GM23338 (cell line): ENCODE results near the gene UBE2K.
"Not testable (repeated sequence)": the region's sequence is repeated elsewhere in the genome, so short reads cannot be mapped to it uniquely, and the experiment has no call there.

Source experiments
- CREB1 ChIP-seq: fragments of 250-450 bp; sonication (Bioruptor Pico); IDR thresholded peaks from 2 replicates; pipeline ENCODE4 v1.5.0; 2020; ENCODE audit warnings: low read depth, mild to moderate bottlenecking, moderate library complexity
- EZH2 ChIP-seq: fragments of 200-600 bp; sonication (generic); IDR thresholded peaks from one replicate; pipeline ENCODE4 v1.8.0; 2017; ENCODE audit warnings: antibody characterized with exemption, mild to moderate bottlenecking, low read depth; ENCODE audit not compliant: unreplicated experiment
- EZH2phosphoT487 ChIP-seq: fragments of 200-600 bp; sonication (generic); IDR thresholded peaks from one replicate; pipeline ENCODE4 v1.8.1; 2018; ENCODE audit warnings: antibody characterized with exemption; ENCODE audit not compliant: unreplicated experiment
- JUNB ChIP-seq: IDR thresholded peaks from one replicate; pipeline ENCODE4 v1.6.1; 2016; ENCODE audit warnings: antibody characterized with exemption; ENCODE audit not compliant: unreplicated experiment
- NANOG ChIP-seq: IDR thresholded peaks from 2 replicates; pipeline ENCODE4 v1.6.1; 2016; ENCODE audit warnings: antibody characterized with exemption, borderline replicate concordance
- POLR2AphosphoS5 ChIP-seq: IDR thresholded peaks from 2 replicates; pipeline ENCODE4 v1.6.1; 2016; ENCODE audit warnings: antibody characterized with exemption, low read depth
- STAT1 ChIP-seq: IDR thresholded peaks from one replicate; pipeline ENCODE4 v1.6.1; 2016; ENCODE audit warnings: antibody characterized with exemption; ENCODE audit not compliant: unreplicated experiment
- ZNF331 ChIP-seq: fragments of 250-450 bp; sonication (Bioruptor Pico); IDR thresholded peaks from 2 replicates; pipeline ENCODE4 v1.5.0; 2020; ENCODE audit warnings: low read depth, mild to moderate bottlenecking, moderate library complexity
- ZNF462 ChIP-seq: fragments of 250-450 bp; sonication (Bioruptor Pico); IDR thresholded peaks from 2 replicates; pipeline ENCODE4 v1.5.0; 2020; ENCODE audit warnings: mild to moderate bottlenecking, moderate library complexity
- TF ChIP-seq, protein P1 (sequence below), 2 experiments: fragments of 200-600 bp in 1 of 2; sonication (generic) in 1 of 2; conservative IDR thresholded peaks; 2 replicates each; pipeline versions ENCODE4 v1.5.1 to v1.6.1; 2016 to 2017; ENCODE audit warnings: antibody characterized with exemption in 2 of 2, low read depth in 2 of 2, mild to moderate bottlenecking in 2 of 2, moderate library complexity in 1 of 2
- TF ChIP-seq, protein P2 (sequence below): IDR thresholded peaks from one replicate; pipeline ENCODE4 v1.6.1; 2018; ENCODE audit warnings: antibody characterized with exemption; ENCODE audit not compliant: unreplicated experiment
- TF ChIP-seq, protein P3 (sequence below): IDR thresholded peaks from 2 replicates; pipeline ENCODE4 v1.6.1; 2016; ENCODE audit warnings: antibody characterized with exemption

GRCh38 chr4:39681003-39681402 is 16.9 kb upstream of the UBE2K start:
- TF ChIP-seq, protein P1, sequence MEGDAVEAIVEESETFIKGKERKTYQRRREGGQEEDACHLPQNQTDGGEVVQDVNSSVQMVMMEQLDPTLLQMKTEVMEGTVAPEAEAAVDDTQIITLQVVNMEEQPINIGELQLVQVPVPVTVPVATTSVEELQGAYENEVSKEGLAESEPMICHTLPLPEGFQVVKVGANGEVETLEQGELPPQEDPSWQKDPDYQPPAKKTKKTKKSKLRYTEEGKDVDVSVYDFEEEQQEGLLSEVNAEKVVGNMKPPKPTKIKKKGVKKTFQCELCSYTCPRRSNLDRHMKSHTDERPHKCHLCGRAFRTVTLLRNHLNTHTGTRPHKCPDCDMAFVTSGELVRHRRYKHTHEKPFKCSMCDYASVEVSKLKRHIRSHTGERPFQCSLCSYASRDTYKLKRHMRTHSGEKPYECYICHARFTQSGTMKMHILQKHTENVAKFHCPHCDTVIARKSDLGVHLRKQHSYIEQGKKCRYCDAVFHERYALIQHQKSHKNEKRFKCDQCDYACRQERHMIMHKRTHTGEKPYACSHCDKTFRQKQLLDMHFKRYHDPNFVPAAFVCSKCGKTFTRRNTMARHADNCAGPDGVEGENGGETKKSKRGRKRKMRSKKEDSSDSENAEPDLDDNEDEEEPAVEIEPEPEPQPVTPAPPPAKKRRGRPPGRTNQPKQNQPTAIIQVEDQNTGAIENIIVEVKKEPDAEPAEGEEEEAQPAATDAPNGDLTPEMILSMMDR (conservative IDR thresholded peaks at IDR 0.05; ENCODE audit: low read depth in 2 of 2): not testable (repeated sequence)
- TF ChIP-seq EZH2; POLR2AphosphoS5; CREB1 (CRISPR knock-in tag); JUNB; ZNF331; EZH2phosphoT487; STAT1; NANOG; ZNF462 (CRISPR knock-in tag): not testable (repeated sequence)
- TF ChIP-seq, protein P2, sequence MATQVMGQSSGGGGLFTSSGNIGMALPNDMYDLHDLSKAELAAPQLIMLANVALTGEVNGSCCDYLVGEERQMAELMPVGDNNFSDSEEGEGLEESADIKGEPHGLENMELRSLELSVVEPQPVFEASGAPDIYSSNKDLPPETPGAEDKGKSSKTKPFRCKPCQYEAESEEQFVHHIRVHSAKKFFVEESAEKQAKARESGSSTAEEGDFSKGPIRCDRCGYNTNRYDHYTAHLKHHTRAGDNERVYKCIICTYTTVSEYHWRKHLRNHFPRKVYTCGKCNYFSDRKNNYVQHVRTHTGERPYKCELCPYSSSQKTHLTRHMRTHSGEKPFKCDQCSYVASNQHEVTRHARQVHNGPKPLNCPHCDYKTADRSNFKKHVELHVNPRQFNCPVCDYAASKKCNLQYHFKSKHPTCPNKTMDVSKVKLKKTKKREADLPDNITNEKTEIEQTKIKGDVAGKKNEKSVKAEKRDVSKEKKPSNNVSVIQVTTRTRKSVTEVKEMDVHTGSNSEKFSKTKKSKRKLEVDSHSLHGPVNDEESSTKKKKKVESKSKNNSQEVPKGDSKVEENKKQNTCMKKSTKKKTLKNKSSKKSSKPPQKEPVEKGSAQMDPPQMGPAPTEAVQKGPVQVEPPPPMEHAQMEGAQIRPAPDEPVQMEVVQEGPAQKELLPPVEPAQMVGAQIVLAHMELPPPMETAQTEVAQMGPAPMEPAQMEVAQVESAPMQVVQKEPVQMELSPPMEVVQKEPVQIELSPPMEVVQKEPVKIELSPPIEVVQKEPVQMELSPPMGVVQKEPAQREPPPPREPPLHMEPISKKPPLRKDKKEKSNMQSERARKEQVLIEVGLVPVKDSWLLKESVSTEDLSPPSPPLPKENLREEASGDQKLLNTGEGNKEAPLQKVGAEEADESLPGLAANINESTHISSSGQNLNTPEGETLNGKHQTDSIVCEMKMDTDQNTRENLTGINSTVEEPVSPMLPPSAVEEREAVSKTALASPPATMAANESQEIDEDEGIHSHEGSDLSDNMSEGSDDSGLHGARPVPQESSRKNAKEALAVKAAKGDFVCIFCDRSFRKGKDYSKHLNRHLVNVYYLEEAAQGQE: not testable (repeated sequence)
- TF ChIP-seq, protein P3, sequence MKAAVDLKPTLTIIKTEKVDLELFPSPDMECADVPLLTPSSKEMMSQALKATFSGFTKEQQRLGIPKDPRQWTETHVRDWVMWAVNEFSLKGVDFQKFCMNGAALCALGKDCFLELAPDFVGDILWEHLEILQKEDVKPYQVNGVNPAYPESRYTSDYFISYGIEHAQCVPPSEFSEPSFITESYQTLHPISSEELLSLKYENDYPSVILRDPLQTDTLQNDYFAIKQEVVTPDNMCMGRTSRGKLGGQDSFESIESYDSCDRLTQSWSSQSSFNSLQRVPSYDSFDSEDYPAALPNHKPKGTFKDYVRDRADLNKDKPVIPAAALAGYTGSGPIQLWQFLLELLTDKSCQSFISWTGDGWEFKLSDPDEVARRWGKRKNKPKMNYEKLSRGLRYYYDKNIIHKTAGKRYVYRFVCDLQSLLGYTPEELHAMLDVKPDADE: not testable (repeated sequence)
